ENCODE results near the gene CYP2S1.
"Not testable (repeated sequence)": the region's sequence is repeated elsewhere in the genome, so short reads cannot be mapped to it uniquely, and the experiment has no call there.

Gene CYP2S1

DNA sequence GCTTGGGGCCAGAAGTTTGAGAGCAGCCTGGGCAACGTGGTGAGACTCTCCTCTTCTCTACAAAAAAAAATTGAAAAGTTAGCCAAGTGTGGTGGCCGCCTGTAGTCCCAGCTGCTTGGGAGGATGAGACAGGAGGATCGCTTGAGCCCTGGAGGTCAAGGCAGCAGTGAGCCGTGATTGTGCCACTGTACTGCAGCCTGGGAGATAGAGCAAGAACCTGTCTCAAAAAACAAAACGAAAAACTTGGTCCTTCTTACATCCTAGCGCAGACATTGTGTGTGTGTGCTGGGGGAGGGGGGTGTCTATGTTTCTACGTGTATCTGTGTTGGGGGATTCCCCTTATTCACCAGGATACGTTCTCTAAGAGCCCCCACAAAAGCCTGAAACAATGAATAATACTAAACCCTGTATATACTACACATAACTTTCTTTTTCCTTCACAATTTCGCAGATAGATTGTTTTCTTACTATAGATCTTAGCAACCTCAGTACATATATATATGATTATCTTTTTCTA lies 33.9 kb downstream of the CYP2S1 start:
- no peak for DNase-seq

GRCh38 chr19:41228486-41228885 lies 35.5 kb downstream of the CYP2S1 start:
- no peak for DNase-seq

- DNase-seq = not testable (repeated sequence)
These were observed 36.3 kb downstream of the CYP2S1 start for GRCh38 chr19:41229338-41229737.

DNA sequence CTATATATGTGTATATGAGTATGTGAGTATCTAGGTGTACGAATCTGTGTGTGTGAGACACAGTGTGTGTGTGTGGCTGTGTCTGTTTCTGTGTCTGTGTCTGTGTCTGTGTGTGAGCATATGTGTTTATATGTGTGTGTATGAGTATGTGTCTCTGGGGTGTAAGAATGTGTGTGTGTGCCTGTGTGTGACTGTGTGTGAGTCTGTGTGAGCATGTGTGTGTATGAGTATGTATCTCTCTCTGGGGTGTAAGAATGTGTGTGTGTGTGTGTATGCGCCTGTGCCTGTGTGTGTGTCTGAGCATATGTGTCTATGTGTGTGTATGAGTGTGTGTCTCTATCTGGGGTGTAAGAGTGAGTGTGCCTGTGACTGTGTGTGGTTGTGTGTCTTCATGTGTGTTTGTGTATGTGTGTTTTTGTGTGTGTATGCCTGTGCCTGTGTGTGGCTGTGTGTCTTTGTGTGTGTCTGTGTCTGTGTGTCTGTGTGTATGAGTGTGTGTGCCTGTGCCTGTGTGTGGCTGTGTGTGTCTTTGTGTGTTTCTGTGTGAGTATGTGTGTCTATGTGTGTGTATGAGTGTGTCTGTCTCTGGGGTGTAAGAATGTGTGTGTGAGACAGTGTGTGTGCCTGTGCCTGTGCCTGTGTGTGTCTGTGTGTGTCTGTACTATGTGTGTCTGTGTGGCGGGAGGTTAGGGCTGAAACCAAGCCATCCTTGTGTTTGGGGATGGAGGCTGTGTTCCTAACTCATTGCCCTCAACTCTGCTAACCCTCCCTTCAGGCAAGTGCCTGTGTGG lies 37.2 kb downstream of the CYP2S1 start:
- no peak for DNase-seq

DNA sequence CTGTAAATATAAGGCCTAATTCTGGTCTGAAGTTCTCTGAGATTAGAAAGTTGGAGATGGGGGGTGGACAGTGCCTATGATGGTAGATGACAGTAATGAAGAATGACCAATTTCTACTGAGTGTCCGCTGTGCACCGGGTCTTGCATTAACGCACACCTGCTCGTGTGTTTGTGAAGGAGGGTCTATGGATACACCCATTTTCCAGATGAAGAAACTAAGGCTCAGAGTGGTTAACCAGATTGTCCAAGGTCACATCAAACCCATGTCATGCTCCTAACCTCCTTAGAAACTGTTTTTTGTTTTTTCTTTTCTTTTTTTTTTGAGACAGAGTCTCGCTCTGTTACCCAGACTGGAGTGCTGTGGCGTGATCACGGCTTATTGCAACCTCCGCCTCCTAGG lies 39.7 kb downstream of the CYP2S1 start:
- DNase-seq = no peak

DNA sequence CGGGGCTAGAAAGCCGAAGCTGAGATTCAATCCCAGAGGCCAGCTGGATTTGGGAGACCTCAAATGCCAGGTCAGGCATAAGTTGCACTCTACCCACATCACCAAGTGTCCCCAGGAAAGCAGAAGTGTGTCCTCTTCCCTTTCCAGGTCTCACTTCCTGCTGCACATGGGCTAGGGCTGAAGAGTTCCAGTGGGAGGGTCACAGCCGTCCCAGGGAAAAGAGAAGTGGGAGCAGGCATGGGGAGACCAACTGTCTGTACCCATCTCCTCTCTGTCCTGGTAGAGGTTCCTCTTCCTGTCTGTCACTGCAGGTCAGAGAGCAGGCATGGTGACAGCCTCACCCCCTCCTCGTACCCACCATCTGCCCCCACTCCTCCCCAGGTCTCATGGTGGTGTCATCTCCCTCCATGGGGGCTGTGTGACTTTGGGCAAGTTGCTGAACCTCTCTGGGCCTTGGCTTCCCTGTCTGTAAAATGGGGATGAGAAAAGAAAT lies 40.8 kb downstream of the CYP2S1 start:
- no peak for DNase-seq

DNA sequence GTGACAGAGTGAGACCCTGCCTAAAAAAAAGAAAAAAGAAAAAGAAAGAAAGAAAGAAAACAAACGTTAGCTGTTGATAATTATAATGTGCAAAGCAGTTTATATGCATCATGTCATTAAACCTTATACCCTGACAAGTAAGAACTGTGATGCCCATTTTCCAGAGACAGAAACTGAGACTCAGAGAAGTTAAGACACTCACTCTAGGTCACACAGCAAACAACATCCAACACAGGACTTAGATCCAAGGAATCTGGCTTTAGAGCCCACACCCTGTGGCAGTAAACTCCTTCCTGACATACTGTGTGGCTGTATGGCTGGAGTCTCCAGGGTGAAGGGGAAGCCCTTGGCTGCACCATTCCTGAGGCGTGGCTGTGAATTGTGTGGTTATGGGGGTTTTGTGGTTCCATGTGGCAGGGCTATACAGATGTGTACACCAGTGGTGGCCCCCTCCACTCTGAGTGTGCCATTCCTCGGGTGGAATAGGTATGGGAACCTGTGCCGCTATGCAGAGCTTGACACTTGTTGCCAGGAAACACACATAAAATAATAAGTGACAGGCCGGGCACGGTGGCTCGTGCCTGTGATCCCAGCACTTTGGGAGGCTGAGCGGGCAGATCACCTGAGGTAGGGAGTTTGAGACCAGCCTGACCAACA lies 41.6 kb downstream of the CYP2S1 start:
- no peak for DNase-seq

DNA sequence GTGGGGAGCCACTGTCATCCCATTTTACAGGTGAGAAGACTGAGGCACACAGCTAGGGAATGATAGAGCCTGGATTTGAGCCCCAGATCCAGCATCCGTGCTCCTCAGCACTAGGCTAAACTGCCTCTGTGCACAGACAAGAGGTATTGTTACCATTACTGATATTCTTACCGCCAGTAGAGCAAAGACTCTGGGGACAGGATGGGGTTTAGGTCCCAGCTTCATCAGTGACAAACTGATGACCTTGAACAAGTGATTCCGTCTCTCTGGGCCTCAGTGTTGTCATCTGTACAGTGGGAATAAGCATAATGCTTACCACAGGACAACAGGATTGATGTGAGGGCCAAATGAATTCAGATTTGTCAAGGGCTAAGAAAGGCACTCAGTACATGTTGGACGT lies 42.5 kb downstream of the CYP2S1 start:
- no peak for DNase-seq

- DNase-seq = no peak
These were observed 45.2 kb downstream of the CYP2S1 start for GRCh38 chr19:41238244-41238643.

DNA sequence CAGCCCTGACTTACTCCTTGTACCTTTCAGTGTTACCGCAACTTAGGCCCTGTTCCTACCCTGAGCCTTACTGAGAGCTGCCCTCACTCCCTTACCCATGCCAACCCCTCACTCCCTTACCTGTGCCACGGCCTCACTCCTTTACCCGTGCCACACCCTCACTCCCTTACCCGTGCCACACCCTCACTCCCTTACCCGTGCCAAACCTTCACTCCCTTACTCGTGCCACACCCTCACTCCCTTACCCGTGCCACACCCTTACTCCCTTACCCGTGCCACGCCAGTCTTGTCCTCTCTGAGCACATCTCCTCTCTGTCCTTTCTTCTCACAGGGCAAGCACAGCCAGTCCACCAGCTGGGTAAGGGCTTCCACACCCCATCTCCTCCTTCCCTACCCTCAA lies 46.3 kb downstream of the CYP2S1 start:
- no peak for DNase-seq

DNA sequence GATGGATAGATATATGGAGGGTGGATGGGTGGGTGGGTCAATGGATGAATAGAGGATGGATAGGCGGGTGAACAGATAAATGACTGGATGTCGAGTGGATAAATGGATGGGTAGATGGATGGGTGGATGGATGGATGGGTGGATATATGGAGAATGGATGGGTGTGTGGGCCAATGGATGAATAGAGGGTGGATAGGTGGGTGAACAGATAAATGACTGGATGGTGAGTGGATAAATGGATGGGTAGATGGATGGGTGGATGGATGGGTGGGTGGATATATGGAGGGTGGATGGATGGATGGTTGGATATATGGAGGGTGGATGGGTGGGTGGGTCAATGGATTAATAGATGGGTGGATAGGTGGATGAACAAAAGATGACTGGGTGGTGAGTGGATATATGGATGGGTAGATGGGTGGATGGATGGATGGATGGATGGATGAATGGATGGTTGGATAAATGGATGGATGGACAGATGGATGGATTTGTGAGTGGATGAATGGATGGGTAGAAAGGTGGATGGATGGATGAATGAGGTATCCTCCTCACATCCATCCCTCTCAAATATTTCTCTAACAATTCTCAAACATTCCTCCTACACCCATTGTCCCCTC lies 47.0 kb downstream of the CYP2S1 start:
- DNase-seq = no peak

DNA sequence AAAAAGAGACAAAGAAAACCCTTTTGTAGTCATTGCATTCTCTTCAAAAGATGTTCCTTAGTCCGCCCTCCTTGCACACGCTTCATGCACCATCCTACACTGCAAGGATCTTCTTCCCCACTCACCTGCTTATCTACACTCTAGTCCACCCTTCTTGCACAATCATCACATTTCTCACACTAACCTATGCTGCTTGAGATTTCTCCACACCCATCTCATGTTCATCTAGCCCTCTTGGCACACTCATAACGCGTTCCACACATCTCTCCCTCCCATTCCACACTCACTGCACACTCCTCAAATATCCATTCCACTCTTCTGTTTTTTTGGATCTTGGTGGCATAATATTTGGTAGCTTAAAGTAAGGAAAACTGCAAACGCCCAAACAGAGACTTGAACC lies 48.8 kb downstream of the CYP2S1 start:
- DNase-seq = no peak

DNA sequence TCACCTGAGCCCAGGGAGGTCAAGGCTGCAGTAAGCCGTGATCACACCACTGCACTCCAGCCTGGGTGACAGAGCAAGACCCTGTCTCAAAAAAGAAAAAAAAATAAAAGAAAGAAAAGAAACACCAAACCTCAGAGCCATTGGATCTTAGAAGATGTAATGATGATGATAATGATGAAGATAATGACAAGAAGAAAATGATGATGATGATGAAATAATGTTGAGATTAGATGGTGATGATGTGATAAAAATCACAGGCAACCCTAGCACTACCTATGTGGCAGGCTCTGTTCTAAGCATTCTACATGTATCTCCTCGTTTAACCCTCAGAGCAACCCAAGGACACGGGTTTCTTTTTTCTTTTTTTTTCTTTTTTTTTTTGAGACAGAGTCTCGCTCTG lies 51.1 kb downstream of the CYP2S1 start:
- no peak for DNase-seq

GRCh38 chr19:41245843-41246242 lies 52.8 kb downstream of the CYP2S1 start:
- DNase-seq = no peak

DNA sequence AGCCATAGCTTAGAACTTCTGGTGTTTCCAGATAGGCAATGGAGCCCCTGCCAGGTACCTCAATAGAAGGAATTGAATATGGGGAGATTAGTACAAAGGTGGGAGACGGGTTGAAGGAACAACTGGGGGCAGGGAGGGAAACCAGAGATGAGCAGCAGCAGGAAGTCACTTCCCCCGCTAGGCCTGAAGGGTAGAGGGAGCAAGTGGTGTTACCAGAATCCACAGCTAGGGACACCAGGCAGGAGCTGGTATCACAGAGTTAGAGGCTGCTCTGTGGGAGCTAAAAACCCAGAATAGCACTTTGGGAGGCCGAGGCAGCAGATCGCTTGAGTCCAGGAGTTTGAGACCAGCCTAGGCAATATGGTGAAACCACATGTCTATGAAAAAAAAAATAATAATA lies 55.9 kb downstream of the CYP2S1 start:
- DNase-seq = no peak

- no peak for DNase-seq
These were observed 56.8 kb downstream of the CYP2S1 start for GRCh38 chr19:41249707-41250423.

DNA sequence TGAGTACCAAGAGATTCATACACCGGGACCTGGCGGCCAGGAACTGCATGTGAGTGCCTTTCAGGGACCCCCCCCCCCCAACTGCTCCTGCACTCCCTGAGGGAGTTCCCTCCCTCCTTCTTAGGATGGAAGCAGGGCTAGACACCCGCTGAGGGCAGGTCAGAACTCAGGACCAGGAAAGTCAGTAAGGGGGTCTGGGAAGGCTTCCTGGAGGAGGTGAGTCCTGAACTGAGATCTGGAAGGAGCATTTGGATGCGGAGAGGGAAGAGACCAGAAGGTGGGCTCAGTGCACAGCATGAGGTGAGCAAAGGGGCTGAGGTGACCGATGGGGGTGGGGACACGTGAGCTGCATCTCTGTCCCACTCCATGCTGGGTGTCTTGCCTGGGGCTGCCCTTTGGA lies 60.6 kb downstream of the CYP2S1 start:
- no peak for DNase-seq

DNA sequence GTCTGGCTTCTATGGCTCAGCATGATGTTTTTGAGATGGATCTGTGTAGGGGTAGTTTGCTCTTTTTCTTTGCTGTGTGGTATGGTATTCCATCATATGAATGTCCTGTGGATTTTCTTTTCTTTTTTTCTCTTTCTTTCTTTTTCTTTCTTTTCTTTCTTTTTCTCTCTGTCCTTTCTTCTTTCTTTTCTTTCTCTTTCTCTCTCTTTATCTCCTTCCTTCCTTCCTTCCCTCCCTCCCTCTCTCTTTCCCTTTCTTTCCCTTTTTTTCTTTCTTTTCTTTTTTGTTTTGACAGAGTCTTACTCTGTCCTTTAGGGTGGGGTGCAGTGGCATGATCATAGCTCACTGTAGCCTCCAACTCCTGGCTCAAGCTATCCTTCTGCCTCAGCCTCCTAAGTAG lies 62.2 kb downstream of the CYP2S1 start:
- DNase-seq = no peak
